K562 (cell line): ENCODE measurements around the gene TGFB2. TPM values are rescaled to one million over a fixed set of nuclear protein-coding genes. Genes with fewer than 3 reads are reported as not detected.
A peak's percentile ranks its signal among the peaks of the same experiment; 100 is the strongest.

Source experiments
- ATAC-seq: fragments of 200-7000 bp; cut with Tn5 transposase; 3 replicates; pipeline ENCODE4 v1.9.1; 2020; ENCODE audit warnings: moderate library complexity
- BruUV-seq: library from RNA; stranded (reverse); fragments of 400-500 nt; replicated peaks from 2 replicates; lab custom pipeline; 2021; lab: Mats Ljungman, UMichigan
- CTCF ChIA-PET: fragments of 300-600 bp; formaldehyde crosslinking; extraction: SDS; loops from one replicate; lab custom pipeline; 2021; ENCODE audit warnings: low intra/inter-chr PET ratio; lab: Yijun Ruan, JAX
- POLR2A ChIA-PET: fragments of 300-600, 350-650 bp; sonication (Branson Sonifier 250); formaldehyde crosslinking; extraction: SDS; loops from one replicate; lab custom pipeline; 2021; ENCODE audit warnings: antibody characterized with exemption, inconsistent platforms; lab: Yijun Ruan, JAX
- DNase-seq, 4 experiments: peaks; one replicate each; pipeline versions ENCODE4 v3.0.0 to v3.0.0-alpha.2; 2011 to 2018; ENCODE audit warnings: low spot score in 3 of 4, mixed read lengths in 3 of 4; ENCODE audit errors: extremely low read depth in 1 of 4
- FAIRE-seq: peaks from 2 replicates; lab custom pipeline; 2011; peaks lifted over from hg19 to GRCh38; lab: Jason Lieb, UNC
- H2AFZ ChIP-seq: 2 replicates; pipeline ENCODE4 v1.6.0; 2011; ENCODE audit warnings: low read depth, low read length, control low read depth, inconsistent platforms
- H3K27ac ChIP-seq: fragments of 200-600 bp; 3 replicates; pipeline ENCODE4 v1.8.0; 2011; ENCODE audit warnings: low read depth, mild to moderate bottlenecking, control low read depth, inconsistent platforms, low read length, moderate library complexity, mixed read lengths; ENCODE audit errors: extremely low read depth
- H3K27me3 ChIP-seq, 2 experiments: fragments of 300-600 bp in 1 of 2; 2 replicates in 1 of 2; 3 replicates in 1 of 2; pipeline versions ENCODE4 v1.6.0 to v1.8.0; 2011; ENCODE audit warnings: inconsistent platforms in 2 of 2, low read length in 2 of 2, mild to moderate bottlenecking in 1 of 2, mixed read lengths in 1 of 2, moderate library complexity in 1 of 2; ENCODE audit not compliant: control insufficient read depth in 2 of 2, insufficient read depth in 2 of 2
- H3K36me3 ChIP-seq: fragments of 300-600 bp; 3 replicates; pipeline ENCODE4 v1.8.0; 2011; ENCODE audit warnings: mild to moderate bottlenecking, low read length, inconsistent platforms; ENCODE audit not compliant: control insufficient read depth, insufficient read depth
- H3K4me1 ChIP-seq, 2 experiments: fragments of 200-600 bp in 1 of 2; replicated peaks in 1 of 2; 2 replicates in 1 of 2; 3 replicates in 1 of 2; pipeline versions ENCODE4 v1.5.1 to v1.8.0; 2011; ENCODE audit warnings: inconsistent platforms in 2 of 2, low read length in 2 of 2, mild to moderate bottlenecking in 1 of 2, mixed read lengths in 1 of 2, moderate library complexity in 1 of 2; ENCODE audit not compliant: control insufficient read depth in 2 of 2, insufficient read depth in 2 of 2
- H3K4me2 ChIP-seq: 2 replicates; pipeline ENCODE4 v1.6.1; 2011; ENCODE audit warnings: low read length, control low read depth, inconsistent platforms, mixed read lengths; ENCODE audit not compliant: insufficient read depth
- H3K4me3 ChIP-seq: fragments of 200-600 bp; sonication (generic), shearing (Covaris generic); 2 replicates; pipeline ENCODE4 v1.5.1; 2016; ENCODE audit warnings: control low read depth, inconsistent platforms
- H3K79me2 ChIP-seq: fragments of 200-600 bp; 3 replicates; pipeline ENCODE4 v1.8.0; 2011; ENCODE audit warnings: low read length, inconsistent platforms; ENCODE audit not compliant: control insufficient read depth, insufficient read depth
- H3K9ac ChIP-seq, 2 experiments: 2 replicates each; pipeline versions ENCODE4 v1.6.0 to v1.6.1; 2011; ENCODE audit warnings: low read depth in 2 of 2, low read length in 2 of 2, control low read depth in 1 of 2, inconsistent platforms in 1 of 2, mild to moderate bottlenecking in 1 of 2, mixed read lengths in 1 of 2; ENCODE audit not compliant: insufficient read depth in 1 of 2
- H3K9me1 ChIP-seq: one replicate; pipeline ENCODE4 v1.6.0; 2011; ENCODE audit warnings: inconsistent platforms, mild to moderate bottlenecking, low read length, moderate library complexity; ENCODE audit not compliant: control insufficient read depth, insufficient read depth
- H3K9me3 ChIP-seq: replicated peaks from 2 replicates; pipeline ENCODE4 v1.5.1; 2011; ENCODE audit warnings: low read depth, low read length, inconsistent platforms; ENCODE audit not compliant: control insufficient read depth, insufficient read depth
- H4K20me1 ChIP-seq: replicated peaks from 2 replicates; pipeline ENCODE4 v1.6.1; 2011; ENCODE audit warnings: low read length, inconsistent platforms, mixed read lengths; ENCODE audit not compliant: control insufficient read depth, insufficient read depth
- ATF1 ChIP-seq, 2 experiments: fragments of 450-650 bp in 1 of 2; IDR thresholded peaks; 2 replicates each; pipeline ENCODE4 v1.6.1; 2016; ENCODE audit warnings: missing compliant biosample characterization in 1 of 2, missing genetic modification characterization in 1 of 2
- ATF3 ChIP-seq, 2 experiments: fragments of 450-650 bp in 1 of 2; sonication (generic) in 1 of 2; formaldehyde crosslinking in 1 of 2; IDR thresholded peaks in 1 of 2; conservative IDR thresholded peaks in 1 of 2; 2 replicates each; pipeline versions ENCODE4 v1.6.1 to v1.8.1; 2016 to 2023; ENCODE audit warnings: mild to moderate bottlenecking in 2 of 2, moderate library complexity in 2 of 2, inconsistent platforms in 1 of 2, missing genetic modification reagents in 1 of 2
- BCLAF1 ChIP-seq, 2 experiments: fragments of 450-650 bp in 1 of 2; IDR thresholded peaks; 2 replicates each; pipeline ENCODE4 v1.6.1; 2011 to 2017; ENCODE audit warnings: low read depth in 2 of 2, antibody characterized with exemption in 1 of 2, borderline replicate concordance in 1 of 2, low read length in 1 of 2, mild to moderate bottlenecking in 1 of 2, mixed read lengths in 1 of 2; ENCODE audit not compliant: control insufficient read depth in 1 of 2
- BRF1 ChIP-seq: IDR thresholded peaks from 3 replicates; pipeline ENCODE4 v1.6.1; 2011; ENCODE audit warnings: borderline replicate concordance, mild to moderate bottlenecking; ENCODE audit not compliant: insufficient read length; ENCODE audit errors: extremely low read depth
- FOSL1 ChIP-seq: fragments of 200-800 bp; sonication (Bioruptor generic); conservative IDR thresholded peaks from 2 replicates; pipeline ENCODE4 v1.6.1; 2016; ENCODE audit warnings: missing genetic modification characterization, missing compliant biosample characterization
- JUN ChIP-seq, 2 experiments: sonication (generic) in 1 of 2; formaldehyde crosslinking in 1 of 2; IDR thresholded peaks; 2 replicates each; pipeline versions ENCODE4 v1.6.1 to v1.8.0; 2012 to 2022; ENCODE audit warnings: borderline replicate concordance in 2 of 2, mild to moderate bottlenecking in 2 of 2, improper control_type of control experiment in 1 of 2, low read depth in 1 of 2, low read length in 1 of 2, missing genetic modification reagents in 1 of 2
- JUND ChIP-seq, 2 experiments: IDR thresholded peaks; 2 replicates in 1 of 2; 3 replicates in 1 of 2; pipeline ENCODE4 v1.6.1; 2011; ENCODE audit warnings: borderline replicate concordance in 2 of 2, low read depth in 2 of 2, low read length in 2 of 2, improper control_type of control experiment in 1 of 2, missing biosample characterization in 1 of 2, missing genetic modification characterization in 1 of 2, missing genetic modification reagents in 1 of 2
- PML ChIP-seq: IDR thresholded peaks from 2 replicates; pipeline ENCODE4 v1.6.1; 2012; ENCODE audit warnings: low read length, inconsistent platforms
- SRF ChIP-seq, 2 experiments: fragments of 250-450, 450-650 bp in 1 of 2; sonication (Bioruptor Pico) in 1 of 2; sonication (generic) in 1 of 2; formaldehyde crosslinking; IDR thresholded peaks; 2 replicates each; pipeline versions ENCODE4 v1.5.0 to v1.5.1; 2020 to 2022; ENCODE audit warnings: mild to moderate bottlenecking in 1 of 2, missing genetic modification reagents in 1 of 2
- TEAD4 ChIP-seq, 2 experiments: sonication (generic) in 1 of 2; formaldehyde crosslinking in 1 of 2; IDR thresholded peaks; 2 replicates each; pipeline versions ENCODE4 v1.6.1 to v1.8.0; 2012 to 2022; ENCODE audit warnings: borderline replicate concordance in 1 of 2, inconsistent platforms in 1 of 2, low read length in 1 of 2, mild to moderate bottlenecking in 1 of 2, missing genetic modification reagents in 1 of 2
- WGBS: fragments of 100-300 bp; shearing (Covaris generic); methylation state at CpG from one replicate; pipeline ENCODE4 v1.1.6; 2016; ENCODE audit warnings: low coverage, mixed read lengths; ENCODE audit not compliant: insufficient coverage; ENCODE audit errors: missing lambda C conversion rate; 5-methylcytosine and 5-hydroxymethylcytosine counted together
- in situ Hi-C: fragments of 300-500 bp; cut with MboI; formaldehyde crosslinking; loops from 4 replicates; pipeline ENCODE4 v1.15.0; 2018; ENCODE audit warnings: inconsistent platforms, mixed read lengths
- intact Hi-C: fragments of 100-400 bp; cut with micrococcal nuclease; formaldehyde crosslinking; loops from 2 replicates; pipeline ENCODE4 v1.14.2; 2022
- polyA plus RNA-seq, 8 experiments: library from polyadenylated mRNA; depleted of rRNA in 4 of 8; stranded (reverse) in 5 of 8; unstranded in 3 of 8; fragments of >200 nt; fragmentation: Nextera tagmentation in 2 of 8; fragmentation: Illumina TruSeq in 1 of 8; extraction: Ambion mirVana in 2 of 8; extraction: Trizol in 1 of 8; gene quantifications; 2 replicates each; pipeline versions ENCODE4 v1.2.1 to v1.2.3, GENCODE V29; 2011 to 2014; ENCODE audit warnings: inconsistent platforms in 1 of 8, missing spikeins in 1 of 8
- total RNA-seq, 7 experiments: library from RNA; depleted of rRNA in 6 of 7; stranded (reverse); fragments of >200 nt in 6 of 7; fragmentation: Illumina TruSeq in 2 of 7; extraction: Trizol in 2 of 7; gene quantifications; 2 replicates each; pipeline versions ENCODE4 v1.2.1 to v1.2.3, GENCODE V29; 2011 to 2021; ENCODE audit warnings: low replicate concordance in 1 of 7

Gene TGFB2
- total and polyA plus RNA-seq, 9 of the 15 experiments (the other 6 are each of a cell fraction or from before 2014, with no cell fraction given) = 0.03 to 0.41 (median 0.11) TPM; not detected in 3

- H3K4me3 ChIP-seq = no peak overlapping the region
- FAIRE-seq (peak; percentile 57), DNase-seq (peak in 2 of 4 experiments; percentile 28 to 33), ATAC-seq (peak; percentile 80)
- POLR2A ChIA-PET = no interaction called here
- no peaks in the 10 kb centered on the region for H4K20me1 ChIP-seq
- CTCF ChIA-PET = no interaction called here
- no peaks in the 10 kb centered on the region for H3K36me3 ChIP-seq
- no peaks in the 10 kb centered on the region for H3K9me1 ChIP-seq
- in situ Hi-C loops = no loop called here
- intact Hi-C loops = loop anchor here (5.0 kb wide), 1 partner anchor 123 kb away; no protein-coding TSS in a partner anchor
- H3K4me1 ChIP-seq = no peaks in the 10 kb centered on the region; a peak in 1 of 5 replicates
- H3K79me2 ChIP-seq = no peaks in the 10 kb centered on the region
- H3K4me2 ChIP-seq = no peak overlapping the region; the same call in 1 of the 2 replicates
- WGBS = 0% methylated on average over 6 of the region's 6 CpGs
- no peaks in the 10 kb centered on the region for H3K9me3 ChIP-seq
- H3K27me3 ChIP-seq = 0 out of 5 replicates have a peak, but pooled peaks cover 0 to 4% of the 10 kb centered on the region in 2 experiments
- no TSS peak for BruUV-seq
- no peak overlapping the region for H3K9ac ChIP-seq
- peak overlapping the region; percentile 68 for H2AFZ ChIP-seq
- no peak overlapping the region for H3K27ac ChIP-seq
- TF ChIP-seq PML (no peak), BCLAF1 (IDR thresholded peaks at IDR 0.05; ENCODE audit: borderline replicate concordance in 1 of 2, control insufficient read depth in 1 of 2, low read depth in 2 of 2, low read length in 1 of 2) (no peak), SRF (CRISPR knock-in tag; IDR thresholded peaks at IDR 0.05) (no peak), ATF3 (IDR thresholded peaks at IDR 0.05) (peak; percentile 83), ATF3 (CRISPR knock-in tag; conservative IDR thresholded peaks at IDR 0.05) (no peak), FOSL1 (tag) (peak; percentile 89), BRF1 (no peak), JUND (IDR thresholded peaks at IDR 0.05; ENCODE audit: borderline replicate concordance, low read depth, low read length) (peak; percentile 89), JUND (tag; IDR thresholded peaks at IDR 0.05; ENCODE audit: borderline replicate concordance, low read depth, low read length) (peak; percentile 95; the same call in 2 of the 3 replicates), ATF1 (CRISPR knock-in tag; IDR thresholded peaks at IDR 0.05) (no peak), ATF1 (tag; IDR thresholded peaks at IDR 0.05) (0 out of 2 replicates have a peak, but pooled peaks have one; percentile 16), TEAD4 (IDR thresholded peaks at IDR 0.05; ENCODE audit: low read length) (peak; percentile 75), TEAD4 (CRISPR knock-in tag; IDR thresholded peaks at IDR 0.05; ENCODE audit: borderline replicate concordance) (no peak), JUN (IDR thresholded peaks at IDR 0.05; ENCODE audit: borderline replicate concordance, low read depth, low read length) (peak; percentile 60), JUN (CRISPR knock-in tag; IDR thresholded peaks at IDR 0.05; ENCODE audit: borderline replicate concordance) (no peak)
These were observed 115.0 kb downstream of the TGFB2 start for GRCh38 chr1:218459878-218460711.
